ENCODE data around the gene RYR1. TPM values are rescaled to one million over a fixed set of nuclear protein-coding genes. Genes with fewer than 3 reads are reported as not detected.

RYR1 gene
- total RNA-seq, 4 donors from 2014 or later, result 0.54 to 1.6 (median 0.61) TPM

DNA sequence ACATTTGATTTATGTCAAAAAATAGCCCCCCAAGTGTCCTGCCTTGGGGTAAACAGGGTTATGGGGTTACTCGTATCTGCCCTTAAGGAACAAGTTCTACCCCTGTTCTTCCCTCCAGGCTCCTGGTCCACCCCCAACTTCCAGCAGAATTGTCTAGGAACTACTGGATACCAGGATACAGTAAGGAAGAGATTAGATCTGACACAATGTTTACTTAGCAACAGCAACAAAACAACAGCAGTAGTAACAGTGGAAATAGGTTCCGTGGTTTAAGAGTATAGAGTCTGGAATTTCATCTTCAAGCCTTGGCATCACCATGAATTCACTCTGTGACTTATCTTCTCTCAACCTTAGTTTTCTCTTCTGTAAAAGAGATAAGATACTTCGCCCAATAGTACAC lies 32.3 kb upstream of the RYR1 start:
- intact Hi-C loops (cut with DNase I), result loop anchor here (10.0 kb wide), 1 partner anchor 524 kb away; no protein-coding TSS in a partner anchor
- Histone ChIP-seq H3K27me3 (no peaks in the 10 kb centered on the region), H3K4me1 (peaks cover 5 to 7% of the 10 kb centered on the region in 2 donors), H3K4me3 (replicated peaks in 1 of 3) (no peak overlapping the region), H3K27ac (no peak overlapping the region), H3K36me3 (no peaks in the 10 kb centered on the region), H3K9me3 (no peaks in the 10 kb centered on the region)
- TF ChIP-seq POLR2A (IDR thresholded peaks at IDR 0.05), result no peak
- TF ChIP-seq, protein P1, sequence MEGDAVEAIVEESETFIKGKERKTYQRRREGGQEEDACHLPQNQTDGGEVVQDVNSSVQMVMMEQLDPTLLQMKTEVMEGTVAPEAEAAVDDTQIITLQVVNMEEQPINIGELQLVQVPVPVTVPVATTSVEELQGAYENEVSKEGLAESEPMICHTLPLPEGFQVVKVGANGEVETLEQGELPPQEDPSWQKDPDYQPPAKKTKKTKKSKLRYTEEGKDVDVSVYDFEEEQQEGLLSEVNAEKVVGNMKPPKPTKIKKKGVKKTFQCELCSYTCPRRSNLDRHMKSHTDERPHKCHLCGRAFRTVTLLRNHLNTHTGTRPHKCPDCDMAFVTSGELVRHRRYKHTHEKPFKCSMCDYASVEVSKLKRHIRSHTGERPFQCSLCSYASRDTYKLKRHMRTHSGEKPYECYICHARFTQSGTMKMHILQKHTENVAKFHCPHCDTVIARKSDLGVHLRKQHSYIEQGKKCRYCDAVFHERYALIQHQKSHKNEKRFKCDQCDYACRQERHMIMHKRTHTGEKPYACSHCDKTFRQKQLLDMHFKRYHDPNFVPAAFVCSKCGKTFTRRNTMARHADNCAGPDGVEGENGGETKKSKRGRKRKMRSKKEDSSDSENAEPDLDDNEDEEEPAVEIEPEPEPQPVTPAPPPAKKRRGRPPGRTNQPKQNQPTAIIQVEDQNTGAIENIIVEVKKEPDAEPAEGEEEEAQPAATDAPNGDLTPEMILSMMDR (IDR thresholded peaks at IDR 0.05), result no peak
- WGBS, 2 donors, result 66 to 80% methylated on average over 3 of the region's 3 CpGs
- no peak for DNase-seq

DNA sequence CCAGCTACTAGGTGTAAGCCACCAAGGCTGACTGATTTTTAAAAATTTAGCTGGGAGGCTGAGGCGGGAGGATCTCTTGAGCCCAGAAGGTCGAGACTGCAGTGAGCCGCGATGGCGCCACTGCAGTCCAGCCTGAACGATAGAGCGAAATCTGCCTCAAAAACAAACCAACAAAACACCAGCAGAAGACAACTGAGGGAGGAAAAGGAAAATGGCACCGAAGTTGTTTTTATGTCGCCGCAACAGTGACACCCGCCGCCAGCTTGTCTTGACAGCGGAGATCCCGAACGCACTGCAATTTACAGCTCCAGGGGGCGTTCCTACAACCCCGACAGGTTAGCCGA lies 30.9 kb upstream of the RYR1 start:
- 2 to 11% methylated on average over 8 to 18 of the region's 18 CpGs for WGBS, 2 donors
- H3K36me3 ChIP-seq, result no peaks in the 10 kb centered on the region
- peaks cover 5 to 7% of the 10 kb centered on the region in 2 donors for H3K4me1 ChIP-seq
- no peak for TF ChIP-seq POLR2A (IDR thresholded peaks at IDR 0.05)
- TF ChIP-seq, protein P1 (IDR thresholded peaks at IDR 0.05), result no peak
- H3K4me3 ChIP-seq (replicated peaks in 1 of 3), result peak overlapping the region in 1 of 3 donors; percentile 26
- no peak overlapping the region for H3K27ac ChIP-seq
- DNase-seq, result no peak
- H3K27me3 ChIP-seq, result no peaks in the 10 kb centered on the region
- intact Hi-C loops (cut with DNase I), result loop anchor here (2.0 to 10.0 kb wide), 2 partner anchors 232 to 522 kb away; no protein-coding TSS in a partner anchor
- H3K9me3 ChIP-seq, result no peaks in the 10 kb centered on the region

DNA sequence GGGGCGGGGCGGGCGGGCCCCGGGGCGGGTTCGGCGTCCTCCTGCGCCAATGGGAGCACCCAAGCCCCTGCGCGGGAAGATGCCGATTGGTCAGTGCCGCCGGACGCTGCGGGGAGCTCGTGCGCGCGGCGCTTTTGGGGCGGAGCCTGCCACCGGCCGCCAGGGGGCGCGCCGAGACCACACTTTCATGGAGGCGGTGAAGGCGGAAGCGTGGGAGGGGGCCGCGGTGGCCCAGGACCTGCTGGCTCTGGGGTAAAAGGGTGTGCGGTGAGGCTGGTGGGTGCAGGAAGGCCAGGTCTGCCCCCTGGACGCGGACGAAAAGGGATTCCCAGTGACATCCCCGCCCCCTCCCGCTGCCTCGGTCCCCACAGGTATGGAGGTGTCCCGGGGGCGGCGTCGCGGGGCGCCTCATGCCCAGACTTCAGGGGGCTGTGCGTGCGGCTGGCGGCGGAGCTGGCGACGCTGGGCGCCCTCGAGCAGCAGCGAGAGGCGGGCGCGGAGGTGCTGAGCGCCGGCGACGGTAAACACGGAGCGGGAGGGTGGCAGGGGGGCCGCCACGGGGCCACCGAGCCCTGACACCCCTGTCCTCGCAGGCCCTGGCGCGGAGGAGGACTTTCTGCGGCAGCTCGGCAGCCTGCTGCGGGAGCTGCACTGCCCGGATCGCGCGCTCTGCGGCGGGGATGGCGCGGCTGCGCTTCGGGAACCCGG lies 30.4 kb upstream of the RYR1 start, which contains the start of gene FAM98C:
FAM98C (plus strand) TSS at position 127 of the 708 bp plus-strand sequence; CDS start at position 188, 61 bp downstream.
- Histone ChIP-seq H3K27me3 (no peaks in the 10 kb centered on the region), H3K4me3 (replicated peaks in 1 of 3) (peak within 1 kb of the TSS; percentile 68 to 99 (median 86)), H3K9me3 (no peaks in the 10 kb centered on the region), H3K4me1 (peaks cover 5 to 7% of the 10 kb centered on the region in 2 donors), H3K27ac (peak within 1 kb of the TSS; percentile 56 to 86 (median 72)), H3K36me3 (no peaks in the 10 kb centered on the region)
- peak; percentile 96 for DNase-seq
- TF ChIP-seq, protein P1 (IDR thresholded peaks at IDR 0.05), result peak; percentile 73 to 99 (median 98)
- TF ChIP-seq POLR2A (IDR thresholded peaks at IDR 0.05), result peak in 1 of 2 donors; percentile 67
- WGBS, 2 donors, result 0 to 1% methylated on average over 12 to 33 of the region's 82 CpGs
- intact Hi-C loops (cut with DNase I), result loop anchor here (2.0 to 10.0 kb wide), 2 partner anchors 232 to 522 kb away; no protein-coding TSS in a partner anchor

DNA sequence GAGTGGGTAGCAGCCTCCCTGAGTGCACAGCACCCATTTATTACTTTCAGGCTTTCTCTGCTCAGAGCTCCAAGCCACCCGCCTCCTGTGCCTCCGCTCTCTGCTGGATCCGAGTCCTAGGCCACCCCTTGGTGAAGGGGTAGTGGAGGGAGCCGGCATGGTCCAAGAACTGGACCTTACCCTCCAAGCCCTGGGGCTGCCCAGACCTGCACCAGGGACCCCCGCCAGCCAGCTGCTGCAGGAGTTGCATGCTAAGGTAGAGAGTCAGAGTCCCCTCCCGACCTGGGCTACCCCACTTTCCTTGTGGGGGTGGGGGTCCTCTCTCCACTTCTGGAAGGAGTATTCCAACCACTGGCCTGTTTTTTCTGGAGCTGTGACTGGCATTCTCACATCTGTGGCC lies 28.6 kb upstream of the RYR1 start:
- 100% methylated on average over 4 of the region's 6 CpGs; no CpG with 5 or more reads in 1 of the 2 donors for WGBS, 2 donors
- Histone ChIP-seq H3K27ac (no peak overlapping the region), H3K4me1 (peaks cover 5 to 7% of the 10 kb centered on the region in 2 donors), H3K36me3 (no peaks in the 10 kb centered on the region), H3K9me3 (no peaks in the 10 kb centered on the region), H3K27me3 (no peaks in the 10 kb centered on the region), H3K4me3 (replicated peaks in 1 of 3) (no peak overlapping the region)
- no peak for TF ChIP-seq POLR2A (IDR thresholded peaks at IDR 0.05)
- TF ChIP-seq, protein P1 (IDR thresholded peaks at IDR 0.05), result no peak
- intact Hi-C loops (cut with DNase I), result loop anchor here (10.0 kb wide), 1 partner anchor 520 kb away; no protein-coding TSS in a partner anchor
- DNase-seq, result no peak

DNA sequence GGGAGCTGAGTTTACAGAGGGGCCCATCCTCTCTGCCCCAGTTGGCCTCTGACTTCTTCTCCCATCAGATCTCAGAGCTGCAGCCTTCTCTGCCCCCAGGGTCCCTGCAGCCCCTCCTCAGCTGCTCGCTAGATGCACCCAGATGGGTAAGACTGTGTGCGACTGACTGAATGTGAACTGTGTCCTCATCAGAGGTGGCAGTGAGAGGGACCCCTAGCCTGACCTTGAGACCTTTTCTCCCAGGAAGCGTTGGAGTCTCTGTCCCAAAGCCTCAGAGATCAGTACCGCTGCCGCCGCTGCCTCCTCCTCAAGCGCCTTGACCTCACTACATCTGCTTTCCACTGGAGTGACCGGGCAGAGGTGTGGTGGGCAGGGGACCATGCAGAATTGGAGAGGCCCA lies 28.2 kb upstream of the RYR1 start:
- WGBS, 2 donors, result 83 to 85% methylated on average over 6 to 8 of the region's 8 CpGs
- intact Hi-C loops (cut with DNase I), result loop anchor here (10.0 kb wide), 1 partner anchor 520 kb away; no protein-coding TSS in a partner anchor

More for the DNA sequence above, 28.2 kb upstream of the RYR1 start:
- no peak for TF ChIP-seq POLR2A (IDR thresholded peaks at IDR 0.05)
- TF ChIP-seq, protein P1 (IDR thresholded peaks at IDR 0.05), result no peak
- no peak overlapping the region for H3K27ac ChIP-seq
- no peak overlapping the region for H3K4me3 ChIP-seq (replicated peaks in 1 of 3)
- no peaks in the 10 kb centered on the region for H3K36me3 ChIP-seq
- peaks cover 5 to 7% of the 10 kb centered on the region in 2 donors for H3K4me1 ChIP-seq
- DNase-seq, result no peak
- no peaks in the 10 kb centered on the region for H3K9me3 ChIP-seq
- no peaks in the 10 kb centered on the region for H3K27me3 ChIP-seq

All from thyroid gland (tissue), 4 donors.